Spleen (tissue), 11 donors: ENCODE data around the gene PMIS2. TPM values are rescaled to one million over a fixed set of nuclear protein-coding genes. Genes with fewer than 3 reads are reported as not detected.
A peak's percentile ranks its signal among the peaks of the same experiment; 100 is the strongest.

Experiments used
- DNase-seq: peaks from one replicate; pipeline ENCODE4 v3.0.0-alpha.2; 2020
- H3K27ac ChIP-seq, 8 donors: fragments of 200-600 bp; sonication (generic) in 7 of 8; 1 replicate in 4 of 8; 2 replicates in 4 of 8; pipeline versions ENCODE4 v1.5.0 to v1.8.0; 2016 to 2021; ENCODE audit warnings: inconsistent platforms in 4 of 8, mild to moderate bottlenecking in 4 of 8, moderate library complexity in 1 of 8
- H3K27me3 ChIP-seq, 7 donors: fragments of 200-600 bp; sonication (generic) in 6 of 7; replicated peaks in 1 of 7; 1 replicate in 4 of 7; 2 replicates in 3 of 7; pipeline versions ENCODE4 v1.5.0 to v1.8.0; 2016 to 2021; ENCODE audit warnings: inconsistent platforms in 3 of 7, mild to moderate bottlenecking in 1 of 7
- H3K36me3 ChIP-seq, 6 donors: fragments of 200-600 bp; sonication (generic) in 5 of 6; 1 replicate in 4 of 6; 2 replicates in 2 of 6; pipeline versions ENCODE4 v1.5.0 to v1.8.0; 2016 to 2021; ENCODE audit warnings: inconsistent platforms in 2 of 6
- H3K4me1 ChIP-seq, 6 donors: fragments of 200-600 bp; sonication (generic) in 5 of 6; 1 replicate in 3 of 6; 2 replicates in 3 of 6; pipeline versions ENCODE4 v1.5.0 to v1.8.0; 2016 to 2021; ENCODE audit warnings: inconsistent platforms in 3 of 6
- H3K4me3 ChIP-seq, 8 donors: fragments of 200-600 bp; sonication (generic) in 7 of 8; 1 replicate in 4 of 8; 2 replicates in 4 of 8; pipeline versions ENCODE4 v1.5.0 to v1.8.0; 2016 to 2021; ENCODE audit warnings: inconsistent platforms in 4 of 8, mild to moderate bottlenecking in 4 of 8, moderate library complexity in 2 of 8
- H3K9me3 ChIP-seq, 8 donors: fragments of 200-600 bp; sonication (generic) in 7 of 8; 1 replicate in 4 of 8; 2 replicates in 4 of 8; pipeline versions ENCODE4 v1.5.0 to v1.8.0; 2016 to 2021; ENCODE audit warnings: inconsistent platforms in 4 of 8
- POLR2A ChIP-seq, 3 donors: fragments of 450-650 bp; IDR thresholded peaks; one replicate each; pipeline ENCODE4 v1.5.1; 2017; ENCODE audit warnings: antibody characterized with exemption in 3 of 3, mild to moderate bottlenecking in 1 of 3
- POLR2AphosphoS5 ChIP-seq, 3 donors: sonication (generic); formaldehyde crosslinking; IDR thresholded peaks; one replicate each; pipeline ENCODE4 v1.5.1; 2017; ENCODE audit warnings: antibody characterized with exemption in 3 of 3
- WGBS, 5 donors: extraction: QIAGEN DNeasy Blood & Tissue Kit in 3 of 5; methylation state at CpG; one replicate each; pipeline versions ENCODE4 v1.1.5 to v1.1.7; 2013 to 2018; 5-methylcytosine and 5-hydroxymethylcytosine counted together
- intact Hi-C: fragments of 100-400 bp; cut with DNase I; formaldehyde crosslinking; loops from one replicate; pipeline ENCODE4 v1.15.0; 2023; ENCODE audit warnings: low total_unique reads
- polyA plus RNA-seq, 3 donors: library from polyadenylated mRNA; stranded (reverse); fragments of 200-250 nt; gene quantifications; one replicate each; pipeline ENCODE4 v1.2.1, GENCODE V29; 2013
- total RNA-seq, 7 donors: library from RNA; depleted of rRNA in 3 of 7; stranded (reverse); fragments of >200 nt in 3 of 7; fragmentation: NEBNext Ultra II Directional in 4 of 7; extraction: Animal tissue kit (Norgen Biotek cat#: 25700) in 4 of 7; gene quantifications; one replicate each; pipeline versions ENCODE4 v1.1.0 to v1.2.1, GENCODE V29; 2016 to 2021
- TF ChIP-seq, protein P1 (sequence below), 11 experiments: fragments of 200-600 bp in 7 of 11; fragments of 450-650 bp in 4 of 11; sonication (generic) in 4 of 11; IDR thresholded peaks in 8 of 11; conservative IDR thresholded peaks in 3 of 11; 1 replicate in 7 of 11; 2 replicates in 4 of 11; pipeline versions ENCODE4 v1.4.0 to v1.8.0; 2016 to 2021; ENCODE audit warnings: antibody characterized with exemption in 11 of 11, inconsistent platforms in 4 of 11, mild to moderate bottlenecking in 1 of 11
- donor health status: healthy with polysubstance abuse.
- donor health status: DM: no; HTN: no; CAD: no; lungs with moderate emphysema.
- donor health status: DM: no; HTN: no; CAD: no.
- donor health status: Bipolar disorder and iron deficiency.
- donor health status: healthy.
- donor health status: DM: no; HTN: no; CAD: no.
- donor health status: DM: yes; HTN: yes; CAD: no.

The PMIS2 gene
- total and polyA plus RNA-seq, 10 donors = not detected

DNA sequence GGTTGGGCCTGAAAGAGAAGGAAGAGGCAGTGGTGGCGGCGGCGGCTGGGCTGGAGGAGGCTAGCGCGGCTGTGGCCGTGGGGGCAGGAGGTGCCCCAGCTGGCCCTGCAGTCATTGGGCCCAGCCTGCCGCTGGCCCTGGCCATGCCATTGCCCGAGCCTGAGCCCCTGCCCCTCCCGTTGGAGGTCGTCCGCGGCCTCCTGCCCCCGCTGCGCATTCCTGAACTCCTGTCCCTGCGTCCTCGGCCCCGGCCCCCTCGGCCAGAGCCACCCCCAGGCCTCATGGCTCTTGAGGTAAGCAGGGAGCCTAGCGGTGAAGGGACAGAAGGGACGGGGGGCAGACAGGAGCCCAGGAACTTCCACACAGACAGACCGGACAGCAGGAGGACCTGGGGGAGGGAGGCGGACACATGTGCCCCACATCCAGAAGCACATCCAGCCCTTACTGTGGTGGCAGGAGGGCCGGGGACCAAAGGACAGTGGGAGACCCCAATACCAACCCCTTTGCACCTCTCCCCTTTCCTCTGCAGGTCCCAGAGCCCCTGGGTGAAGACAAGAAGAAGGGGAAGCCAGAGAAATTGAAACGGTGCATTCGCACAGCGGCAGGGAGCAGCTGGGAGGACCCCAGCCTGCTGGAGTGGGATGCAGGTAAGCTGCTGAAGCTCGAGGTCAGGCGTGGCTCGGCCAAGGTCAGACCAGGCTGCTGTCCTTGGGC, 47.9 kb downstream of the PMIS2 start:
- H3K36me3 ChIP-seq = peaks cover 14 to 88% (median 82%) of the 10 kb centered on the region in 6 donors
- H3K27me3 ChIP-seq = no peaks in the 10 kb centered on the region
- H3K4me3 ChIP-seq = no peak overlapping the region
- WGBS, 5 donors = 91 to 93% (median 92%) methylated on average over 27 to 29 of the region's 29 CpGs
- no peaks in the 10 kb centered on the region for H3K9me3 ChIP-seq
- TF ChIP-seq POLR2AphosphoS5 (IDR thresholded peaks at IDR 0.05) (peak in 1 of 3 donors; percentile 32), POLR2A (IDR thresholded peaks at IDR 0.05) (no peak)
- TF ChIP-seq, protein P1, sequence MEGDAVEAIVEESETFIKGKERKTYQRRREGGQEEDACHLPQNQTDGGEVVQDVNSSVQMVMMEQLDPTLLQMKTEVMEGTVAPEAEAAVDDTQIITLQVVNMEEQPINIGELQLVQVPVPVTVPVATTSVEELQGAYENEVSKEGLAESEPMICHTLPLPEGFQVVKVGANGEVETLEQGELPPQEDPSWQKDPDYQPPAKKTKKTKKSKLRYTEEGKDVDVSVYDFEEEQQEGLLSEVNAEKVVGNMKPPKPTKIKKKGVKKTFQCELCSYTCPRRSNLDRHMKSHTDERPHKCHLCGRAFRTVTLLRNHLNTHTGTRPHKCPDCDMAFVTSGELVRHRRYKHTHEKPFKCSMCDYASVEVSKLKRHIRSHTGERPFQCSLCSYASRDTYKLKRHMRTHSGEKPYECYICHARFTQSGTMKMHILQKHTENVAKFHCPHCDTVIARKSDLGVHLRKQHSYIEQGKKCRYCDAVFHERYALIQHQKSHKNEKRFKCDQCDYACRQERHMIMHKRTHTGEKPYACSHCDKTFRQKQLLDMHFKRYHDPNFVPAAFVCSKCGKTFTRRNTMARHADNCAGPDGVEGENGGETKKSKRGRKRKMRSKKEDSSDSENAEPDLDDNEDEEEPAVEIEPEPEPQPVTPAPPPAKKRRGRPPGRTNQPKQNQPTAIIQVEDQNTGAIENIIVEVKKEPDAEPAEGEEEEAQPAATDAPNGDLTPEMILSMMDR (IDR thresholded peaks at IDR 0.05 in 8 of 11, conservative IDR thresholded peaks at IDR 0.05 in 3 of 11) = no peak
- intact Hi-C loops = no loop called here
- H3K27ac ChIP-seq = no peak overlapping the region
- peaks cover 10 to 34% (median 19%) of the 10 kb centered on the region in 6 donors for H3K4me1 ChIP-seq
- DNase-seq = no peak

DNA sequence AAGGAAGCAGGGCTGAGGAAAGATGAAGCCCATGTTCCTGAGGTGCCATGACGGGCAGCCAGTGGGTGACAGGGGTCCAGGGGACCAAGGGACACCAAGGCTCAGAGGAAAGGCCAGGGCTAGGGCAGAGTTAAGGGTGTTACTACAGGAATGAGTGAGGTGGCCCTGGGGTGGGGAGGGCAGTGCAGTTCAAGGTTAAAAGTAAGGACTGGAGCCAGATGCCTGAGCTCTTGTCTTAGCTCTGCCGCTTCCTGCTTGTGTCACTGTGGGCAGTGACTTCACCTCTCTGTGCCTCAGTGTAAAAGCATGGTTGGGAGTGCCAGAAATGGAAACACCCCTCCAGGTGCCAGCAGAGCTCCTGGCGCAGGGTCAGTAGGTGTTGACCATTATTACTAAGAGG, 50.7 kb downstream of the PMIS2 start:
- Histone ChIP-seq H3K9me3 (no peaks in the 10 kb centered on the region), H3K27me3 (peaks cover 0 to 6% (median 0%) of the 10 kb centered on the region in 7 donors), H3K4me1 (peaks cover 0 to 16% (median 4%) of the 10 kb centered on the region in 6 donors), H3K27ac (no peak overlapping the region), H3K4me3 (no peak overlapping the region), H3K36me3 (peaks cover 8 to 69% (median 68%) of the 10 kb centered on the region in 6 donors)
- DNase-seq = no peak
- intact Hi-C loops = no loop called here
- no peak for TF ChIP-seq POLR2A (IDR thresholded peaks at IDR 0.05)
- TF ChIP-seq, protein P1 (IDR thresholded peaks at IDR 0.05 in 8 of 11, conservative IDR thresholded peaks at IDR 0.05 in 3 of 11) = no peak
- 61 to 96% (median 90%) methylated on average over 3 of the region's 3 CpGs for WGBS, 5 donors

Other genes starting within 250 kb of the PMIS2 start
- under 1 TPM in 4 of 7 donors, not detected in 3; 0.16 to 0.32 (median 0.28) TPM for gene FFAR1, start 238.3 kb upstream of the PMIS2 start, total RNA-seq
- gene FFAR1, start 238.3 kb upstream of the PMIS2 start, polyA plus RNA-seq = under 1 TPM; 0.18 to 0.52 (median 0.26) TPM
- 1 to 10 TPM in 4 of 7 donors, under 1 TPM in 2, not detected in 1; 0.55 to 3.2 (median 2.0) TPM for gene FFAR3, start 227.7 kb upstream of the PMIS2 start, total RNA-seq
- under 1 TPM; 0.30 to 0.45 (median 0.33) TPM for gene FFAR3, start 227.7 kb upstream of the PMIS2 start, polyA plus RNA-seq
- under 1 TPM in 3 of 7 donors, not detected in 4; 0.60 to 0.67 (median 0.66) TPM for gene GPR42, start 215.1 kb upstream of the PMIS2 start, total RNA-seq
- gene GPR42, start 215.1 kb upstream of the PMIS2 start, polyA plus RNA-seq = under 1 TPM in 1 of 3 donors, not detected in 2; 0.09 TPM
- 10 to 100 TPM in 5 of 7 donors, 1 to 10 TPM in 2; 3.0 to 53.5 (median 12.6) TPM for gene FFAR2, start 137.9 kb upstream of the PMIS2 start, total RNA-seq
- gene FFAR2, start 137.9 kb upstream of the PMIS2 start, polyA plus RNA-seq = 1 to 10 TPM in 2 of 3 donors, under 1 TPM in 1; 0.89 to 9.0 (median 5.7) TPM
- 1 to 10 TPM in 1 of 7 donors, not detected in 6; 3.1 TPM for gene KRTDAP, start 95.7 kb upstream of the PMIS2 start, total RNA-seq
- gene KRTDAP, start 95.7 kb upstream of the PMIS2 start, polyA plus RNA-seq = not detected
- gene DMKN, start 72.5 kb upstream of the PMIS2 start, total RNA-seq = 10 to 100 TPM in 2 of 7 donors, 1 to 10 TPM in 5; 2.5 to 17.9 (median 4.4) TPM
- 10 to 100 TPM in 2 of 3 donors, 1 to 10 TPM in 1; 7.2 to 15.3 (median 10.7) TPM for gene DMKN, start 72.5 kb upstream of the PMIS2 start, polyA plus RNA-seq
- gene SBSN, start 57.9 kb upstream of the PMIS2 start, total RNA-seq = not detected
- under 1 TPM; 0.05 to 0.33 (median 0.19) TPM for gene SBSN, start 57.9 kb upstream of the PMIS2 start, polyA plus RNA-seq
- gene GAPDHS, start 52.7 kb upstream of the PMIS2 start, total RNA-seq = under 1 TPM in 1 of 7 donors, not detected in 6; 0.17 TPM
- under 1 TPM in 2 of 3 donors, not detected in 1; 0.13 to 0.14 TPM for gene GAPDHS, start 52.7 kb upstream of the PMIS2 start, polyA plus RNA-seq
- gene TMEM147, start 40.5 kb upstream of the PMIS2 start, total RNA-seq = 10 to 100 TPM; 47.6 to 67.7 (median 50.4) TPM
- gene TMEM147, start 40.5 kb upstream of the PMIS2 start, polyA plus RNA-seq = 10 to 100 TPM; 57.9 to 88.7 (median 78.7) TPM
- not detected for gene ATP4A, start 22.5 kb upstream of the PMIS2 start, total RNA-seq
- gene ATP4A, start 22.5 kb upstream of the PMIS2 start, polyA plus RNA-seq = not detected
- 10 to 100 TPM; 10.3 to 24.4 (median 17.7) TPM for gene HAUS5, start 26.6 kb downstream of the PMIS2 start, total RNA-seq
- gene HAUS5, start 26.6 kb downstream of the PMIS2 start, polyA plus RNA-seq = 10 to 100 TPM; 12.4 to 23.8 (median 23.1) TPM
- gene RBM42, start 42.9 kb downstream of the PMIS2 start, total RNA-seq = 10 to 100 TPM; 48.2 to 63.4 (median 59.6) TPM
- 10 to 100 TPM; 48.8 to 71.9 (median 58.1) TPM for gene RBM42, start 42.9 kb downstream of the PMIS2 start, polyA plus RNA-seq
- gene ETV2, start 55.6 kb downstream of the PMIS2 start, total RNA-seq = under 1 TPM in 2 of 7 donors, not detected in 5; 0.43 to 0.57 TPM
- 1 to 10 TPM in 2 of 3 donors, under 1 TPM in 1; 0.99 to 1.2 (median 1.1) TPM for gene ETV2, start 55.6 kb downstream of the PMIS2 start, polyA plus RNA-seq
- gene COX6B1, start 62.1 kb downstream of the PMIS2 start, total RNA-seq = 100 to 1,000 TPM; 208 to 672 (median 255) TPM
- gene COX6B1, start 62.1 kb downstream of the PMIS2 start, polyA plus RNA-seq = 100 to 1,000 TPM; 640 to 837 (median 717) TPM
- gene UPK1A, start 80.3 kb downstream of the PMIS2 start, total RNA-seq = not detected
- under 1 TPM in 1 of 3 donors, not detected in 2; 0.11 TPM for gene UPK1A, start 80.3 kb downstream of the PMIS2 start, polyA plus RNA-seq
- 1 to 10 TPM; 2.5 to 6.9 (median 4.0) TPM for gene ZBTB32, start 118.4 kb downstream of the PMIS2 start, total RNA-seq
- 1 to 10 TPM; 3.0 to 8.2 (median 4.8) TPM for gene ZBTB32, start 118.4 kb downstream of the PMIS2 start, polyA plus RNA-seq
- 10 to 100 TPM; 36.6 to 58.2 (median 50.7) TPM for gene KMT2B, start 131.8 kb downstream of the PMIS2 start, total RNA-seq
- 10 to 100 TPM; 17.6 to 37.2 (median 27.6) TPM for gene KMT2B, start 131.8 kb downstream of the PMIS2 start, polyA plus RNA-seq
- 10 to 100 TPM; 16.5 to 64.7 (median 43.5) TPM for gene IGFLR1, start 156.3 kb downstream of the PMIS2 start, total RNA-seq
- gene IGFLR1, start 156.3 kb downstream of the PMIS2 start, polyA plus RNA-seq = 10 to 100 TPM; 30.1 to 62.9 (median 49.3) TPM
- gene U2AF1L4, start 159.2 kb downstream of the PMIS2 start, total RNA-seq = 10 to 100 TPM; 27.3 to 65.1 (median 29.7) TPM
- gene U2AF1L4, start 159.2 kb downstream of the PMIS2 start, polyA plus RNA-seq = 10 to 100 TPM; 27.2 to 96.5 (median 60.7) TPM
- 10 to 100 TPM; 37.5 to 55.7 (median 47.6) TPM for gene PSENEN, start 159.5 kb downstream of the PMIS2 start, total RNA-seq
- 10 to 100 TPM; 61.9 to 71.3 (median 62.1) TPM for gene PSENEN, start 159.5 kb downstream of the PMIS2 start, polyA plus RNA-seq
- gene LIN37, start 162.4 kb downstream of the PMIS2 start, total RNA-seq = 10 to 100 TPM in 5 of 7 donors, 1 to 10 TPM in 2; 7.0 to 19.5 (median 10.7) TPM
- 10 to 100 TPM; 13.7 to 28.5 (median 18.5) TPM for gene LIN37, start 162.4 kb downstream of the PMIS2 start, polyA plus RNA-seq
- 1 to 10 TPM; 2.1 to 5.9 (median 4.3) TPM for gene HSPB6, start 170.9 kb downstream of the PMIS2 start, total RNA-seq
- gene HSPB6, start 170.9 kb downstream of the PMIS2 start, polyA plus RNA-seq = 10 to 100 TPM in 1 of 3 donors, 1 to 10 TPM in 2; 2.9 to 11.0 (median 5.8) TPM
- gene PROSER3, start 172.0 kb downstream of the PMIS2 start, total RNA-seq = 10 to 100 TPM in 6 of 7 donors, 1 to 10 TPM in 1; 6.6 to 25.2 (median 16.3) TPM
- 1 to 10 TPM; 2.0 to 8.4 (median 2.1) TPM for gene PROSER3, start 172.0 kb downstream of the PMIS2 start, polyA plus RNA-seq
- gene ARHGAP33, start 189.4 kb downstream of the PMIS2 start, total RNA-seq = 10 to 100 TPM in 6 of 7 donors, 1 to 10 TPM in 1; 7.4 to 25.2 (median 14.4) TPM
- gene ARHGAP33, start 189.4 kb downstream of the PMIS2 start, polyA plus RNA-seq = 10 to 100 TPM in 1 of 3 donors, 1 to 10 TPM in 2; 3.1 to 10.9 (median 5.1) TPM
- not detected for gene PRODH2, start 226.7 kb downstream of the PMIS2 start, total RNA-seq
- under 1 TPM in 1 of 3 donors, not detected in 2; 0.06 TPM for gene PRODH2, start 226.7 kb downstream of the PMIS2 start, polyA plus RNA-seq